GM12873 (cell line): ENCODE measurements around the gene HDGF.
A peak's percentile ranks its signal among the peaks of the same experiment; 100 is the strongest.

Source experiments
- TF ChIP-seq, protein P1 (sequence below): IDR thresholded peaks from 2 replicates; pipeline ENCODE4 v1.5.1; 2012; ENCODE audit warnings: low read depth, mild to moderate bottlenecking, moderate library complexity, low read length, control low read depth; ENCODE audit not compliant: insufficient read depth; ENCODE audit errors: missing control alignments

Gene HDGF

DNA sequence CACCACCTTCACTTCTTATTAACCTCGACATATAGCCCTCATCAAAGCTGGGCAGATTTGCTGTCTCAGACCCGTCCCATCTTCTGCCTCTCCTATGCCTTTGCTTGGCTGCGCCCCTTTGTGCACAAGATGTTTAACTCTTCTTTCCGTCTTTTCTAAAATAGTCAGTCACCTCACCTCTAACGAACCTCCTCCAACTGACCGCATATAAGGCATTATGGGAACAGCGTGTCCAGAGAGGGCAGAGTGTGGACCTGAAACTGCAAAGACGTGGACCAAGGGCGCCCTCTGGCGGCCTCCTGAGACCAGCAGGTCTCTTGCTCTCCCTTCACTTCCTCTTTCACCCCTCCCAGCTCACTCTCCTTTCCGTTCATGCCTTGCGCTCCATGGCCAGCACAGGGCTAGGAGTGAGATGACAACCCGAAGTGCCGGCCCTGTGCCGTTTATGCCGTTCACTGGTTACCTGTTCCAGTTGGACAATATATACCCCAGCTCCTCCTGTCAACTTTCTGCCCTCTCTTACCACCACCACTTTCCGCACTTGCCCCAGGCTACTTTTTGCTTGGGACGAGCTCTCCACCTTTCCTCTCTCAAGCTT lies 25.7 kb downstream of the HDGF start:
- TF ChIP-seq, protein P1, sequence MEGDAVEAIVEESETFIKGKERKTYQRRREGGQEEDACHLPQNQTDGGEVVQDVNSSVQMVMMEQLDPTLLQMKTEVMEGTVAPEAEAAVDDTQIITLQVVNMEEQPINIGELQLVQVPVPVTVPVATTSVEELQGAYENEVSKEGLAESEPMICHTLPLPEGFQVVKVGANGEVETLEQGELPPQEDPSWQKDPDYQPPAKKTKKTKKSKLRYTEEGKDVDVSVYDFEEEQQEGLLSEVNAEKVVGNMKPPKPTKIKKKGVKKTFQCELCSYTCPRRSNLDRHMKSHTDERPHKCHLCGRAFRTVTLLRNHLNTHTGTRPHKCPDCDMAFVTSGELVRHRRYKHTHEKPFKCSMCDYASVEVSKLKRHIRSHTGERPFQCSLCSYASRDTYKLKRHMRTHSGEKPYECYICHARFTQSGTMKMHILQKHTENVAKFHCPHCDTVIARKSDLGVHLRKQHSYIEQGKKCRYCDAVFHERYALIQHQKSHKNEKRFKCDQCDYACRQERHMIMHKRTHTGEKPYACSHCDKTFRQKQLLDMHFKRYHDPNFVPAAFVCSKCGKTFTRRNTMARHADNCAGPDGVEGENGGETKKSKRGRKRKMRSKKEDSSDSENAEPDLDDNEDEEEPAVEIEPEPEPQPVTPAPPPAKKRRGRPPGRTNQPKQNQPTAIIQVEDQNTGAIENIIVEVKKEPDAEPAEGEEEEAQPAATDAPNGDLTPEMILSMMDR = peak; percentile 99

DNA sequence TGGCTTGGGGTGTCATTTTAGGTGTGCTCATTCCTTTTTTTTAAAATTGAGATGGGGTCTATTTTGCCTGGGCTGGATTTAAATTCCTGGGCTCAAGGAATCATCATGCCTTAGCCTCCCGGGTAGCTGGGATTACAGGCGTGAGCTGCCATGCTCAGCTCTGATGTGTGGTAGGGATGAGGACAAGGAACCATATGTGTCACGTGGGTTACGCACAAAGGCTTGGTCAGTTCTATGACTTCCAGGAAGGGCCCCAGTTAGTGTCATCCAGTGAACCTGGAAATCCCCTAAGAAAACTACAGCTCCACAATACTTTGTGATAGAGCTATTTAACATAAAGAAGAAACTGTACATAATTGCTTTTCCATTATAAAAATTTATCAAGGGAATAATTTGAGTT lies 29.9 kb downstream of the HDGF start:
- TF ChIP-seq, protein P1 = no peak

DNA sequence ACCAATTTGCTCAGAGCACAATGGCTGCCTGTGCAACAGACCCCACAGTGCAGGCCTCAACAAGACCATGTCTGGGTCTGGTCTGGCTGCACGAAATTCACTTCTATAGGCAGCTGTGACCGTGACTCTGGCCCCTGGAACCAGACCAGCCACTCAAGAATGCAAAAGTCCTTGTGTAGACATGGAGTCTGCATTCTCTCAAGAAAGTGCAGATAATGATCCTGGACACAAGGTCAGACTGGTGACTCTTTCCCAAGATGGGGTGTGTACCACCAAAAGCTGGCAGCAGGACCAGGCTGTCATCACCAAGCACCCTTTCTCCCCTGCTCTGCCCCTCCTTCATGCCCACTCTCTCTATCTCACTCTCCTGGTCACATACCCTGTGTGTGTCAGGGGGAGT lies 30.3 kb downstream of the HDGF start:
- TF ChIP-seq, protein P1 = no peak

DNA sequence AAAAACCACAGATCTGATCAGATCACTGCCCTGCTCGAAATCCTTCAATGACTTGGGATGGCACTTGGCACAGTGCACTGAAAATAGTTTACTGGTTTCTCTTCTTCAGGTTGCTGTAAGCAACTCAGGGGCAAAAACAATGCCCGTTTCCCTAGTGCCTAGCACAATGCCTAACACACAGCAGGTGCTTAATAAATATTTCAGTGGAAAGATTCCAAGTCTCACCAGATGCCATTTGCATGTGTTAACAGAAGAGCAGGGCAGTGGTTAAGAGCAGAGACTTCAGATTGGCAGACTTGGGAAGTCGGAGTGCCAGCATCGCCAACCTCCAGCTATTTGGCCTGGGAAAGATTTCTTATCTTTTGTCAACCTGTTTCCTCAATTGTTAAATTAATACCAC lies 34.1 kb downstream of the HDGF start:
- TF ChIP-seq, protein P1 = no peak

DNA sequence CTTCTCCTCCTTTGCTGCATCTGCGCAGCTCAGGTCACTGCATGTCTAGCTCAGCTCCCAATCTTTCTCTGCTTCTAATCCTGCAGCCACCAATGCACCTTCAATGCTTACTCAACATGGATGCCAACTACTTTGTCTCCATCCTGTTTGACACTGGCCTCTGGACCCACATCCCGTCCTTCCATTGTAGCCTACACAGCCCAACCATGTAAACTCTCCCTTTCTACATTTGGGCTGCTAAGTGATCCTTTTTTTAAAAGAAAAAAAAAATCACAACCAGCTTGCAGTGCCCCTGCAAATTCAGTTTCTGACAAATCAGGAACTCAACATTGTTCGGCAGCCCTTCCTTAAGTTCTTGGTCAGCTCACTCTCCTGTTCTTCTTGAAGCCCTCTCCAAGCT lies 36.6 kb downstream of the HDGF start:
- TF ChIP-seq, protein P1 = no peak

DNA sequence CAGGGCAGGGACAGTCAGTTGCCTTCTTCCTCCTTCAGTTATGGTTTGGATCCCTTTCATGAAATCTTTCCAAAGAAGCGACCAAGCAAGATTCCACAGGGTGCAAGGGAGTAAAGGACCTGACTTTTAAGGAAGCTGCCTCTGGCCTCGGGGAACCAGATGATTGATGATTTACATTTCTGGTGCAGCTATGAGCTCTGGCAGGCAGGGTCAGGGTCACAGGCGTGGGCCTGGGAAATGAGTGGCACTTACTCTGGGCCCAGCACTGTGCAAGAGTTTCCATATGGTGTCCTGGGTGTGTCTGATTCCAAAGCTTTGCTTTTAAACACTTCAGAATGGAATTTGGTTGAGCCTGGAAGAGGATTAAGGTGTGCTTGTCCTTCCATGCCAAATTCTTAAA lies 38.8 kb downstream of the HDGF start:
- TF ChIP-seq, protein P1 = no peak

DNA sequence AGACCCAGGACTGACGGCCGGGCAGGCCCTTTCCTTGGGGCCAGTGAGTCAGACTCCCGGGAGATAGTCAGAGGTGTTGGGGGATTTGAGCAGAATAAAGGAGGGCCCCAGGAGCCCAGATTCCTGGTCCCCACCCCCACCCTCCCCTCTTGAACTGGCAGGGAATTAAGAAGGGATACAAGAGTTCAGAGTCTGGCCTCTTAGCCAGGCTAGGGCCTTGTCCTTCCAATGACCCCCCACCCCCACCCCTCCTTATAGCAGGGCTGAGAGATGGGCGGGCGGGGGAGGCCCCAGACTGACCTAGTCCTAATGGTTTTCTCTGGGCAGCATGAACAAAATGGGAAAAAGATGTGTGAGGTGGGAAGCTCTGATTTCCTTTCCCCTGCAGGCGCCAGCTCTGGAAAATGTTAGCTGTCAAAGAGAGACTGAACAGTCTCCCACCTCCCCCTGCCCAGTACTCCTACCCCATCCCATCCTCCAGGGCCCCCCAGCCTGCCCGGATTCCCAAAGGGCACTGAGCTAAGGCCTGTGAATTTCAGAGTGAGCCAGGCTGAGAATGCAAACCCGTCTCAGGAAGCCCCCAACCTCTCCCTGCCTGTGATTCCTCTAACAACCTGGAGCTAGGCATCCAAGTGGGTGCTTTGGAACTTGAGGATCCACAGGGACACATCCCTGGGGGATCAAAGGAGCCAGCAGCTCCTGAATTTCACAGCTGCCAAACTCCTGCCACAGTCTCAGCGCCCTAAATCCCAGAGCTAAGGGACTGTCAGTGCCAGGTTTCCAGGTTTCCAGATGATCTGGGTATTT lies 40.3 kb downstream of the HDGF start:
- TF ChIP-seq, protein P1 = no peak
